ENCODE measurements around the gene DEPP1. TPM values are rescaled to one million over a fixed set of nuclear protein-coding genes. Genes with fewer than 3 reads are reported as not detected.

The DEPP1 gene
- total and polyA plus RNA-seq, 2 of the 13 experiments (the other 11 are each of a cell fraction or from before 2014, with no cell fraction given) = 14.8 to 270 TPM

DNA sequence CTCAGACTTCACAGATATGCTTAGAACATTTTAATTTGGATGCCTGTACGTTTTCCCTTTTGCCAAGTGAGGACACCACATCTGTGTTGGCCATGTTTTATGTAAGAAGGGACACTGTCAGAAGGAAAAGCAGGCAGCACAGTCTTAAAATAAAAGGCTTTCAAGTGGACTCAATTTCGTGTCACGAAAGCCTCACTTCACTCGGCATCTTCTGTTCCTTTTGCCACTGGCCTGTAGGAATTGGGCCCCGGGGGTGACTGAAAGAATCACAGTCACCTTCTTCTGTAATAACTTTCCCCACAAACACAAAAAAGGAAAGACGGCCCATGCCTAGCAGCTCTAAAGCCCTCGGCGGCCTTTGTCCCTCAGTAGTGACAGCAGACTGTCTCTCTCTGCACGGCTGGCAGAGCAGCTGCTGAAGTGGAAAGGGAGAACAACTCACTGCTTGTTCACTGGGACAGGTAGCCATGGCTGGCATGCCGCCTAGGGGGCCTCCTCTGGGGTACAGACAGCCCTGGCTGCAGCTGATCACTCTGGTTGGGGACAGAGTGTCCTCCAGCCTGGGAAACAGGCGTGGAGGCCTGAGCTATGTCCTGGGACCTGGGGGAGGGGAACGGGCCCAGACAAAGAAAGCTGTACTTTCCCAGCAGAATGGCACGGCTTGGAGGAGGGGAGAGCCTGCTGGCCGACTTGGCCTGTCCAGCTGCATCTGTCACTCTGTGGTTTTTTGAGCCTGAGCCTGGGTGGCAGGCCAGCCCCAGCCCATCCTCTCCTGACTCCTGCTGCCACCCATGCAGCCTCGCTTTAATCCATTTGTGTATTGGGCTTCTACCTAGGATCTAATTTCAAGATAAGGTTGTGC, 14.6 kb downstream of the DEPP1 start (continued):
- no peak for TF ChIP-seq ZBTB1 (CRISPR knock-in tag; IDR thresholded peaks at IDR 0.05; ENCODE audit: borderline replicate concordance)
- no peak for TF ChIP-seq NR3C1 (CRISPR knock-in tag; IDR thresholded peaks at IDR 0.05)
- TF ChIP-seq ZNF337 (CRISPR knock-in tag; IDR thresholded peaks at IDR 0.05; ENCODE audit: borderline replicate concordance, low read depth) = 0 out of 2 replicates have a peak, but pooled peaks have one; percentile 56
- TF ChIP-seq LCORL (IDR thresholded peaks at IDR 0.05) = no peak
- TF ChIP-seq LCORL (CRISPR knock-in tag; IDR thresholded peaks at IDR 0.05) = no peak; the same call in none of the 2 replicates
- TF ChIP-seq RFX3 (CRISPR knock-in tag; IDR thresholded peaks at IDR 0.05) = no peak
- TF ChIP-seq, protein P1, sequence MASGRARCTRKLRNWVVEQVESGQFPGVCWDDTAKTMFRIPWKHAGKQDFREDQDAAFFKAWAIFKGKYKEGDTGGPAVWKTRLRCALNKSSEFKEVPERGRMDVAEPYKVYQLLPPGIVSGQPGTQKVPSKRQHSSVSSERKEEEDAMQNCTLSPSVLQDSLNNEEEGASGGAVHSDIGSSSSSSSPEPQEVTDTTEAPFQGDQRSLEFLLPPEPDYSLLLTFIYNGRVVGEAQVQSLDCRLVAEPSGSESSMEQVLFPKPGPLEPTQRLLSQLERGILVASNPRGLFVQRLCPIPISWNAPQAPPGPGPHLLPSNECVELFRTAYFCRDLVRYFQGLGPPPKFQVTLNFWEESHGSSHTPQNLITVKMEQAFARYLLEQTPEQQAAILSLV (CRISPR knock-in tag; IDR thresholded peaks at IDR 0.05; ENCODE audit: borderline replicate concordance) = peak; percentile 80; the same call in 1 of the 2 replicates
- no peak for TF ChIP-seq ZNF839 (CRISPR knock-in tag; IDR thresholded peaks at IDR 0.05; ENCODE audit: borderline replicate concordance)
- TF ChIP-seq BHLHE40 (IDR thresholded peaks at IDR 0.05; ENCODE audit: low read length) = no peak
- peak; percentile 99 for TF ChIP-seq ZNF317 (CRISPR knock-in tag; IDR thresholded peaks at IDR 0.05)
- 0 out of 2 replicates have a peak, but pooled peaks have one; percentile 34 for TF ChIP-seq THAP11 (CRISPR knock-in tag; IDR thresholded peaks at IDR 0.05)
- peak; percentile 18; the same call in 1 of the 2 replicates for TF ChIP-seq CREM (IDR thresholded peaks at IDR 0.05)
- TF ChIP-seq CREM (CRISPR knock-in tag; IDR thresholded peaks at IDR 0.05) = no peak
- TF ChIP-seq TGIF2 (CRISPR knock-in tag; IDR thresholded peaks at IDR 0.05) = peak; percentile 76; the same call in 1 of the 2 replicates
- TF ChIP-seq, protein P2, sequence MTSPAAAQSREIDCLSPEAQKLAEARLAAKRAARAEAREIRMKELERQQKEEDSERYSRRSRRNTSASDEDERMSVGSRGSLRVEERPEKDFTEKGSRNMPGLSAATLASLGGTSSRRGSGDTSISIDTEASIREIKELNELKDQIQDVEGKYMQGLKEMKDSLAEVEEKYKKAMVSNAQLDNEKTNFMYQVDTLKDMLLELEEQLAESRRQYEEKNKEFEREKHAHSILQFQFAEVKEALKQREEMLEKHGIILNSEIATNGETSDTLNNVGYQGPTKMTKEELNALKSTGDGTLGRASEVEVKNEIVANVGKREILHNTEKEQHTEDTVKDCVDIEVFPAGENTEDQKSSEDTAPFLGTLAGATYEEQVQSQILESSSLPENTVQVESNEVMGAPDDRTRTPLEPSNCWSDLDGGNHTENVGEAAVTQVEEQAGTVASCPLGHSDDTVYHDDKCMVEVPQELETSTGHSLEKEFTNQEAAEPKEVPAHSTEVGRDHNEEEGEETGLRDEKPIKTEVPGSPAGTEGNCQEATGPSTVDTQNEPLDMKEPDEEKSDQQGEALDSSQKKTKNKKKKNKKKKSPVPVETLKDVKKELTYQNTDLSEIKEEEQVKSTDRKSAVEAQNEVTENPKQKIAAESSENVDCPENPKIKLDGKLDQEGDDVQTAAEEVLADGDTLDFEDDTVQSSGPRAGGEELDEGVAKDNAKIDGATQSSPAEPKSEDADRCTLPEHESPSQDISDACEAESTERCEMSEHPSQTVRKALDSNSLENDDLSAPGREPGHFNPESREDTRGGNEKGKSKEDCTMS (CRISPR knock-in tag; conservative IDR thresholded peaks at IDR 0.05) = no peak
- no peak for TF ChIP-seq ZNF253 (CRISPR knock-in tag; IDR thresholded peaks at IDR 0.05; ENCODE audit: borderline replicate concordance)
- TF ChIP-seq IRF2 (CRISPR knock-in tag; IDR thresholded peaks at IDR 0.05) = peak; percentile 64
- TF ChIP-seq, protein P3, sequence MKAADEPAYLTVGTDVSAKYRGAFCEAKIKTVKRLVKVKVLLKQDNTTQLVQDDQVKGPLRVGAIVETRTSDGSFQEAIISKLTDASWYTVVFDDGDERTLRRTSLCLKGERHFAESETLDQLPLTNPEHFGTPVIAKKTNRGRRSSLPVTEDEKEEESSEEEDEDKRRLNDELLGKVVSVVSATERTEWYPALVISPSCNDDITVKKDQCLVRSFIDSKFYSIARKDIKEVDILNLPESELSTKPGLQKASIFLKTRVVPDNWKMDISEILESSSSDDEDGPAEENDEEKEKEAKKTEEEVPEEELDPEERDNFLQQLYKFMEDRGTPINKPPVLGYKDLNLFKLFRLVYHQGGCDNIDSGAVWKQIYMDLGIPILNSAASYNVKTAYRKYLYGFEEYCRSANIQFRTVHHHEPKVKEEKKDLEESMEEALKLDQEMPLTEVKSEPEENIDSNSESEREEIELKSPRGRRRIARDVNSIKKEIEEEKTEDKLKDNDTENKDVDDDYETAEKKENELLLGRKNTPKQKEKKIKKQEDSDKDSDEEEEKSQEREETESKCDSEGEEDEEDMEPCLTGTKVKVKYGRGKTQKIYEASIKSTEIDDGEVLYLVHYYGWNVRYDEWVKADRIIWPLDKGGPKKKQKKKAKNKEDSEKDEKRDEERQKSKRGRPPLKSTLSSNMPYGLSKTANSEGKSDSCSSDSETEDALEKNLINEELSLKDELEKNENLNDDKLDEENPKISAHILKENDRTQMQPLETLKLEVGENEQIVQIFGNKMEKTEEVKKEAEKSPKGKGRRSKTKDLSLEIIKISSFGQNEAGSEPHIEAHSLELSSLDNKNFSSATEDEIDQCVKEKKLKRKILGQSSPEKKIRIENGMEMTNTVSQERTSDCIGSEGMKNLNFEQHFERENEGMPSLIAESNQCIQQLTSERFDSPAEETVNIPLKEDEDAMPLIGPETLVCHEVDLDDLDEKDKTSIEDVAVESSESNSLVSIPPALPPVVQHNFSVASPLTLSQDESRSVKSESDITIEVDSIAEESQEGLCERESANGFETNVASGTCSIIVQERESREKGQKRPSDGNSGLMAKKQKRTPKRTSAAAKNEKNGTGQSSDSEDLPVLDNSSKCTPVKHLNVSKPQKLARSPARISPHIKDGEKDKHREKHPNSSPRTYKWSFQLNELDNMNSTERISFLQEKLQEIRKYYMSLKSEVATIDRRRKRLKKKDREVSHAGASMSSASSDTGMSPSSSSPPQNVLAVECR (CRISPR knock-in tag; IDR thresholded peaks at IDR 0.05; ENCODE audit: borderline replicate concordance) = peak; percentile 75
- TF ChIP-seq MEIS1 (CRISPR knock-in tag; IDR thresholded peaks at IDR 0.05; ENCODE audit: borderline replicate concordance) = peak; percentile 43; the same call in 1 of the 2 replicates
- peak; percentile 71 for TF ChIP-seq TEAD3 (CRISPR knock-in tag; optimal IDR thresholded peaks at IDR 0.05; ENCODE audit: borderline replicate concordance)
- TF ChIP-seq NRL (CRISPR knock-in tag; IDR thresholded peaks at IDR 0.05; ENCODE audit: borderline replicate concordance) = peak; percentile 66; the same call in 1 of the 2 replicates
- TF ChIP-seq DMAP1 (CRISPR knock-in tag; IDR thresholded peaks at IDR 0.05) = peak; percentile 63; the same call in 1 of the 2 replicates
- peak; percentile 95 for TF ChIP-seq PHF21A (CRISPR knock-in tag; IDR thresholded peaks at IDR 0.05)
- peak; percentile 72; the same call in 1 of the 2 replicates for TF ChIP-seq ZNF274 (CRISPR knock-in tag; IDR thresholded peaks at IDR 0.05)
